Thyroid gland (tissue), 4 donors: ENCODE data around the gene STAC2.

ENCODE experiments used
- CTCF ChIP-seq, 6 experiments: fragments of 200-600 bp in 3 of 6; fragments of 450-650 bp in 3 of 6; sonication (generic) in 3 of 6; IDR thresholded peaks; one replicate each; pipeline ENCODE4 v1.5.1; 2016 to 2019; ENCODE audit warnings: antibody characterized with exemption in 6 of 6, mild to moderate bottlenecking in 2 of 6, inconsistent platforms in 1 of 6, moderate library complexity in 1 of 6
- POLR2A ChIP-seq, 2 donors: fragments of 450-650 bp; IDR thresholded peaks; one replicate each; pipeline ENCODE4 v1.6.1; 2017; ENCODE audit warnings: antibody characterized with exemption in 2 of 2, mild to moderate bottlenecking in 2 of 2, moderate library complexity in 1 of 2

- TF ChIP-seq CTCF (IDR thresholded peaks at IDR 0.05) (no peak), POLR2A (IDR thresholded peaks at IDR 0.05) (no peak)
Observed at GRCh38 chr17:39231091-39231561, 5.4 kb upstream of the STAC2 start.
